Transverse colon (tissue), 3 donors: ENCODE data around the gene SLC39A5.

ENCODE experiments used
- EP300 ChIP-seq: sonication (generic); formaldehyde crosslinking; IDR thresholded peaks from one replicate; pipeline ENCODE4 v1.6.1; 2017; ENCODE audit warnings: antibody characterized with exemption, low read depth
- POLR2A ChIP-seq: fragments of 450-650 bp; IDR thresholded peaks from one replicate; pipeline ENCODE4 v1.6.1; 2016; ENCODE audit warnings: antibody characterized with exemption, mild to moderate bottlenecking, moderate library complexity
- TF ChIP-seq, protein P1 (sequence below), 5 experiments: fragments of 200-600 bp in 3 of 5; fragments of 450-650 bp in 2 of 5; sonication (generic) in 3 of 5; IDR thresholded peaks; 1 replicate in 2 of 5; 2 replicates in 3 of 5; pipeline ENCODE4 v1.5.1; 2016 to 2017; ENCODE audit warnings: antibody characterized with exemption in 5 of 5, inconsistent platforms in 3 of 5, mild to moderate bottlenecking in 2 of 5, moderate library complexity in 1 of 5

DNA sequence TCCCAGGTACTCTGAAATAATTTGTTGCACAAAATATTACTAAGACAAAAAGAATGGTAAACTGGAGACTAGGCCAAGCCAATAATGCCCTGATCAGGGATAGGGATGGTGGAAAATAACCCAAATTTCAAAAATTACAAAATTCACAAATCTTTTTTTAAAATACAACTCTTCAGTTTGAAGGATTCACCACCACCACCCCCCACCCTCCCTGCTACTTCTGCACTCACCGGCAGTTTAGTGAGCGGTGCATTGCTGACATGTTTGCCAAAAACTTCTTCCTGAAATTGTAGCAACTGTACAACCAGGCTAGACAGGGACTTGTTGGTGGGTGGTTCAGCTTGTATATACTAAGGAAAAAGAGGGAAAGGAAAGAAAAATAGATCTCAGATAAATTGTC lies 42.9 kb upstream of the SLC39A5 start:
- TF ChIP-seq, protein P1, sequence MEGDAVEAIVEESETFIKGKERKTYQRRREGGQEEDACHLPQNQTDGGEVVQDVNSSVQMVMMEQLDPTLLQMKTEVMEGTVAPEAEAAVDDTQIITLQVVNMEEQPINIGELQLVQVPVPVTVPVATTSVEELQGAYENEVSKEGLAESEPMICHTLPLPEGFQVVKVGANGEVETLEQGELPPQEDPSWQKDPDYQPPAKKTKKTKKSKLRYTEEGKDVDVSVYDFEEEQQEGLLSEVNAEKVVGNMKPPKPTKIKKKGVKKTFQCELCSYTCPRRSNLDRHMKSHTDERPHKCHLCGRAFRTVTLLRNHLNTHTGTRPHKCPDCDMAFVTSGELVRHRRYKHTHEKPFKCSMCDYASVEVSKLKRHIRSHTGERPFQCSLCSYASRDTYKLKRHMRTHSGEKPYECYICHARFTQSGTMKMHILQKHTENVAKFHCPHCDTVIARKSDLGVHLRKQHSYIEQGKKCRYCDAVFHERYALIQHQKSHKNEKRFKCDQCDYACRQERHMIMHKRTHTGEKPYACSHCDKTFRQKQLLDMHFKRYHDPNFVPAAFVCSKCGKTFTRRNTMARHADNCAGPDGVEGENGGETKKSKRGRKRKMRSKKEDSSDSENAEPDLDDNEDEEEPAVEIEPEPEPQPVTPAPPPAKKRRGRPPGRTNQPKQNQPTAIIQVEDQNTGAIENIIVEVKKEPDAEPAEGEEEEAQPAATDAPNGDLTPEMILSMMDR (IDR thresholded peaks at IDR 0.05) = no peak
- TF ChIP-seq EP300 (no peak), POLR2A (no peak)
